DOHH2 (cell line): ENCODE data around the gene RBM33.
A peak's percentile ranks its signal among the peaks of the same experiment; 100 is the strongest.

Experiments
- H3F3A ChIP-seq: fragments of 200-600 bp; sonication (generic), shearing (Covaris generic); 2 replicates; pipeline ENCODE4 v1.6.0; 2016; ENCODE audit warnings: antibody characterized with exemption, mild to moderate bottlenecking; ENCODE audit not compliant: control insufficient read depth, insufficient read depth
- H3K27ac ChIP-seq: fragments of 200-600 bp; sonication (generic); 2 replicates; pipeline ENCODE4 v1.5.1; 2014; ENCODE audit warnings: low read depth, mild to moderate bottlenecking, low read length, moderate library complexity
- H3K27me3 ChIP-seq: fragments of 200-600 bp; sonication (generic); 2 replicates; pipeline ENCODE4 v1.6.1; 2014; ENCODE audit warnings: mild to moderate bottlenecking, low read length, mixed read lengths; ENCODE audit not compliant: control insufficient read depth
- H3K36me3 ChIP-seq: fragments of 200-600 bp; sonication (generic); 2 replicates; pipeline ENCODE4 v1.6.1; 2014; ENCODE audit warnings: mild to moderate bottlenecking, low read length, moderate library complexity, mixed read lengths; ENCODE audit not compliant: control insufficient read depth
- H3K4me1 ChIP-seq: fragments of 200-600 bp; sonication (generic); 2 replicates; pipeline ENCODE4 v1.6.1; 2014; ENCODE audit warnings: mild to moderate bottlenecking, low read length, mixed read lengths; ENCODE audit not compliant: control insufficient read depth
- H3K4me2 ChIP-seq: fragments of 200-600 bp; sonication (generic); 2 replicates; pipeline ENCODE4 v1.6.0; 2014; ENCODE audit warnings: mild to moderate bottlenecking, low read length, moderate library complexity
- H3K4me3 ChIP-seq: fragments of 200-600 bp; sonication (generic); 2 replicates; pipeline ENCODE4 v1.5.1; 2014; ENCODE audit warnings: mild to moderate bottlenecking, low read length, mixed read lengths
- H3K79me2 ChIP-seq: fragments of 200-600 bp; sonication (generic); 2 replicates; pipeline ENCODE4 v1.6.1; 2014; ENCODE audit warnings: mild to moderate bottlenecking, low read length, mixed read lengths; ENCODE audit not compliant: control insufficient read depth
- H3K9me2 ChIP-seq: fragments of 200-600 bp; sonication (generic); replicated peaks from 2 replicates; pipeline ENCODE4 v1.6.1; 2014; ENCODE audit warnings: mild to moderate bottlenecking, low read length, mixed read lengths; ENCODE audit not compliant: control insufficient read depth
- H3K9me3 ChIP-seq: fragments of 200-600 bp; sonication (generic); 2 replicates; pipeline ENCODE4 v1.6.1; 2014; ENCODE audit warnings: antibody characterized with exemption, low read length, mixed read lengths; ENCODE audit not compliant: control insufficient read depth, insufficient read depth
- H4K20me1 ChIP-seq: fragments of 200-600 bp; sonication (generic); 2 replicates; pipeline ENCODE4 v1.6.0; 2014; ENCODE audit warnings: low read depth, mild to moderate bottlenecking, antibody characterized with exemption, low read length, moderate library complexity; ENCODE audit not compliant: control insufficient read depth, insufficient read depth
- EZH2phosphoT487 ChIP-seq: fragments of 200-600 bp; sonication (generic); IDR thresholded peaks from 2 replicates; pipeline ENCODE4 v1.6.1; 2017; ENCODE audit warnings: borderline replicate concordance, mild to moderate bottlenecking, antibody characterized with exemption, low read length, moderate library complexity, mixed read lengths
- TF ChIP-seq, protein P1 (sequence below): fragments of 200-600 bp; sonication (generic); IDR thresholded peaks from one replicate; pipeline ENCODE4 v1.5.1; 2014; ENCODE audit warnings: antibody characterized with exemption, mild to moderate bottlenecking, low read depth, low read length; ENCODE audit not compliant: poor library complexity, severe bottlenecking

RBM33 gene

DNA sequence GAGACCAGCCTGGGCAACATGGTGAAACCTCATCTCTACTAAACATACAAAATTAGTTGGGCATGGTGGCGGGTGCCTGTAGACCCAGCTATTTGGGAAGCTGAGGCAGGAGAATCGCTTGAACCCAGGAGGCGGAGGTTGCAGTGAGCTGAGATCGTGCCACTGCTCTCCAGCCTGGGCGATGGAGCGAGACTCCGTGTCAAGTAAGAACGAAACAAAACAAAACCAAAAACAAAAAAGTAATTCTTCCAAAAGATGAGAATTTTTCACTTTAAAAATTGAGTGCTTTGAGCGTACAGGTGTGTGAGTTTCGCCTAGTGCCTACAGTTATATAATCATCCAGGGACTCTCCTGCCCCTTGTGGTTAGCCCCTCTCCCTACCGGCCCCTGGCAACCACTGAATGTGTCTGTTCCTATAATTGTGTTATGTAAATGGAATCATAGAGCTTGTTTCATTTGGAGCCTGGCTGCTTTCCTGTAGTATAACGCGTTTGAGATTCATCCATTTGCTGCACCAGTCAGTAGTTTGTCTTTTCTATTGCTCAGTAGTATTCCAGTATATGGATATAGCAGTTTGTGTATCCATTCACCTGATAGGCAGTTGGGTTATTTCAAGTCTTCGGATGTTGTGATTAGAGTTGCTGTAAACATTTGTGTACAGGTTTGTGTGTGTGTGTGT lies 80.0 kb downstream of the RBM33 start:
- peaks cover 98% of the 10 kb centered on the region for H3K4me1 ChIP-seq
- no peaks in the 10 kb centered on the region for H3K27me3 ChIP-seq
- TF ChIP-seq EZH2phosphoT487, result no peak
- TF ChIP-seq, protein P1, sequence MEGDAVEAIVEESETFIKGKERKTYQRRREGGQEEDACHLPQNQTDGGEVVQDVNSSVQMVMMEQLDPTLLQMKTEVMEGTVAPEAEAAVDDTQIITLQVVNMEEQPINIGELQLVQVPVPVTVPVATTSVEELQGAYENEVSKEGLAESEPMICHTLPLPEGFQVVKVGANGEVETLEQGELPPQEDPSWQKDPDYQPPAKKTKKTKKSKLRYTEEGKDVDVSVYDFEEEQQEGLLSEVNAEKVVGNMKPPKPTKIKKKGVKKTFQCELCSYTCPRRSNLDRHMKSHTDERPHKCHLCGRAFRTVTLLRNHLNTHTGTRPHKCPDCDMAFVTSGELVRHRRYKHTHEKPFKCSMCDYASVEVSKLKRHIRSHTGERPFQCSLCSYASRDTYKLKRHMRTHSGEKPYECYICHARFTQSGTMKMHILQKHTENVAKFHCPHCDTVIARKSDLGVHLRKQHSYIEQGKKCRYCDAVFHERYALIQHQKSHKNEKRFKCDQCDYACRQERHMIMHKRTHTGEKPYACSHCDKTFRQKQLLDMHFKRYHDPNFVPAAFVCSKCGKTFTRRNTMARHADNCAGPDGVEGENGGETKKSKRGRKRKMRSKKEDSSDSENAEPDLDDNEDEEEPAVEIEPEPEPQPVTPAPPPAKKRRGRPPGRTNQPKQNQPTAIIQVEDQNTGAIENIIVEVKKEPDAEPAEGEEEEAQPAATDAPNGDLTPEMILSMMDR, result peak; percentile 84
- peaks cover 80% of the 10 kb centered on the region for H3K79me2 ChIP-seq
- peaks cover 61% of the 10 kb centered on the region for H3K36me3 ChIP-seq
- peaks cover 9% of the 10 kb centered on the region; the same call in 1 of the 2 replicates for H3K9me3 ChIP-seq
- no peaks in the 10 kb centered on the region for H3K9me2 ChIP-seq
- peaks cover 60% of the 10 kb centered on the region for H3F3A ChIP-seq
- H3K4me3 ChIP-seq, result peak overlapping the region; percentile 81
- H4K20me1 ChIP-seq, result no peaks in the 10 kb centered on the region
- peak overlapping the region; percentile 95 for H3K27ac ChIP-seq
- H3K4me2 ChIP-seq, result peak overlapping the region; percentile 99

- peak overlapping the region; percentile 99 for H3K4me2 ChIP-seq
- TF ChIP-seq, protein P1, result no peak
- no peak for TF ChIP-seq EZH2phosphoT487
- H3K9me2 ChIP-seq, result no peaks in the 10 kb centered on the region
- H3F3A ChIP-seq, result peaks cover 54% of the 10 kb centered on the region
- H3K79me2 ChIP-seq, result peaks cover 78% of the 10 kb centered on the region
- H3K27me3 ChIP-seq, result no peaks in the 10 kb centered on the region
- peaks cover 9% of the 10 kb centered on the region; the same call in 1 of the 2 replicates for H3K9me3 ChIP-seq
- H4K20me1 ChIP-seq, result no peaks in the 10 kb centered on the region
- peaks cover 98% of the 10 kb centered on the region for H3K4me1 ChIP-seq
- H3K4me3 ChIP-seq, result peak overlapping the region; percentile 81
- H3K36me3 ChIP-seq, result peaks cover 61% of the 10 kb centered on the region
- H3K27ac ChIP-seq, result peak overlapping the region; percentile 95
These were observed 80.5 kb downstream of the RBM33 start for GRCh38 chr7:155725006-155725355.

GRCh38 chr7:155727616-155728015 lies 83.2 kb downstream of the RBM33 start:
- H3K27ac ChIP-seq, result no peak overlapping the region
- peaks cover 90% of the 10 kb centered on the region for H3K79me2 ChIP-seq
- no peak overlapping the region for H3K4me3 ChIP-seq
- no peak overlapping the region for H3K4me2 ChIP-seq
- peaks cover 39% of the 10 kb centered on the region for H3F3A ChIP-seq
- TF ChIP-seq EZH2phosphoT487, result no peak
- TF ChIP-seq, protein P1, result no peak
- peaks cover 74% of the 10 kb centered on the region for H3K36me3 ChIP-seq
- H4K20me1 ChIP-seq, result no peaks in the 10 kb centered on the region
- H3K9me3 ChIP-seq, result peaks cover 9% of the 10 kb centered on the region; the same call in 1 of the 2 replicates
- no peaks in the 10 kb centered on the region for H3K27me3 ChIP-seq
- peaks cover 98% of the 10 kb centered on the region for H3K4me1 ChIP-seq
- no peaks in the 10 kb centered on the region for H3K9me2 ChIP-seq
